ENCODE measurements around the gene CDK9.

DNA sequence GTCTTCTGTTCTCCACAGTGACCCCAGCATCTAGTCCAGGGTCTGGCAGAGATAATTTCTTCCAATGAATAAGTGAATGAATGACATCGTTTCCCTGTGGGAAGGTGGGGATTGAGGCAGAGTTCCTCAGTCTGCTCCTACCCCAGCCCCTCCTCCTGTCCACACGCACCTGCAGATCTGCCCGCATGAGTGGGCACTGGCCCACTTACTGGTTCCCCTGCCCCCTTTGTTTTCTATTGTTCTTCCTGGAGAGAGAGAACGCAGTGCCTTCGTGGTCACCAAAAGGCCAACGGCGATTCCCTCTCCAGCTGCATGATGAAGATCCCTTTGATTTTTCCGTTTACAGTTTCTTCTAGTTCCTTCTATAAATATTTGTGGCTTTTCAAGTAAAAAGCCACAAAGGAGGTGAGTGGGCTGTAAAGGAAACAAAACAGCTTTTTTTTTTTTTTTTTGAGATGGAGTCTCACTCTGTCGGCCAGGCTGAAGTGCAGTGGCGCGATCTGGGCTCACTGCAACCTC lies 11.1 kb downstream of the CDK9 start:
- TF ChIP-seq POLR2A (IDR thresholded peaks at IDR 0.05) (no peak), POLR2AphosphoS5 (IDR thresholded peaks at IDR 0.05) (no peak)
- TF ChIP-seq, protein P1, sequence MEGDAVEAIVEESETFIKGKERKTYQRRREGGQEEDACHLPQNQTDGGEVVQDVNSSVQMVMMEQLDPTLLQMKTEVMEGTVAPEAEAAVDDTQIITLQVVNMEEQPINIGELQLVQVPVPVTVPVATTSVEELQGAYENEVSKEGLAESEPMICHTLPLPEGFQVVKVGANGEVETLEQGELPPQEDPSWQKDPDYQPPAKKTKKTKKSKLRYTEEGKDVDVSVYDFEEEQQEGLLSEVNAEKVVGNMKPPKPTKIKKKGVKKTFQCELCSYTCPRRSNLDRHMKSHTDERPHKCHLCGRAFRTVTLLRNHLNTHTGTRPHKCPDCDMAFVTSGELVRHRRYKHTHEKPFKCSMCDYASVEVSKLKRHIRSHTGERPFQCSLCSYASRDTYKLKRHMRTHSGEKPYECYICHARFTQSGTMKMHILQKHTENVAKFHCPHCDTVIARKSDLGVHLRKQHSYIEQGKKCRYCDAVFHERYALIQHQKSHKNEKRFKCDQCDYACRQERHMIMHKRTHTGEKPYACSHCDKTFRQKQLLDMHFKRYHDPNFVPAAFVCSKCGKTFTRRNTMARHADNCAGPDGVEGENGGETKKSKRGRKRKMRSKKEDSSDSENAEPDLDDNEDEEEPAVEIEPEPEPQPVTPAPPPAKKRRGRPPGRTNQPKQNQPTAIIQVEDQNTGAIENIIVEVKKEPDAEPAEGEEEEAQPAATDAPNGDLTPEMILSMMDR (IDR thresholded peaks at IDR 0.05 in 8 of 11, conservative IDR thresholded peaks at IDR 0.05 in 3 of 11), result no peak

Data from spleen (tissue), 7 donors.